Measurements from ENCODE around the gene SPEF2. TPM values are rescaled to one million over a fixed set of nuclear protein-coding genes. Genes with fewer than 3 reads are reported as not detected.

SPEF2 gene
- total RNA-seq, 2 experiments from 2014 or later, result 6.7 to 8.3 TPM

- CTCF ChIA-PET, result interaction anchor here (1.1 to 2.1 kb wide), 4 partner anchors 18 to 80 kb away, joined by 3 to 6 read pairs (median 4); no protein-coding TSS in a partner anchor
- POLR2A ChIA-PET, result interaction anchor here (0.7 to 1.7 kb wide), 5 partner anchors 18 to 80 kb away, joined by 3 to 7 read pairs (median 3); no protein-coding TSS in a partner anchor
Measured at GRCh38 chr5:35856765-35857351, 239.2 kb downstream of the SPEF2 start, which contains the start of gene IL7R. Gene IL7R, plus strand, starts transcription at chr5:35856891. Its CDS starts 87 bp downstream, at chr5:35856978.

- POLR2A ChIA-PET, result interaction anchor here (0.7 kb wide), 1 partner anchor 73 kb away, joined by 3 read pairs; no protein-coding TSS in a partner anchor
Measured at GRCh38 chr5:35857606-35858205, 240.0 kb downstream of the SPEF2 start.

GRCh38 chr5:35859101-35859661 is 241.5 kb downstream of the SPEF2 start:
- ChIA-PET CTCF (interaction anchor here (1.0 to 1.8 kb wide), 3 partner anchors 38 to 74 kb away, joined by 4 to 10 read pairs (median 6); no protein-coding TSS in a partner anchor), POLR2A (interaction anchor here (0.8 to 1.3 kb wide), 5 partner anchors 22 to 75 kb away, joined by 3 to 6 read pairs (median 3); no protein-coding TSS in a partner anchor)

More at GRCh38 chr5:35857606-35858205, 240.0 kb downstream of the SPEF2 start:
- CTCF ChIA-PET, result interaction anchor here (0.9 to 2.1 kb wide), 4 partner anchors 19 to 81 kb away, joined by 3 to 6 read pairs (median 4); no protein-coding TSS in a partner anchor

- ChIA-PET CTCF (no interaction called here), POLR2A (interaction anchor here (0.7 to 1.2 kb wide), 3 partner anchors 9 to 64 kb away, joined by 4 read pairs; no protein-coding TSS in a partner anchor)
Measured at GRCh38 chr5:35860686-35861085, 243.0 kb downstream of the SPEF2 start.

- ChIA-PET POLR2A (interaction anchor here (0.7 kb wide), 1 partner anchor 19 kb away, joined by 3 read pairs; no protein-coding TSS in a partner anchor), CTCF (interaction anchor here (1.1 to 1.4 kb wide), 2 partner anchors 65 to 76 kb away, joined by 3 to 5 read pairs; no protein-coding TSS in a partner anchor)
Measured at GRCh38 chr5:35861718-35862117, 244.1 kb downstream of the SPEF2 start.

GRCh38 chr5:35862126-35862525 is 244.5 kb downstream of the SPEF2 start:
- POLR2A ChIA-PET, result interaction anchor here (0.7 kb wide), 1 partner anchor 18 kb away, joined by 3 read pairs; no protein-coding TSS in a partner anchor
- CTCF ChIA-PET, result interaction anchor here (1.1 to 2.2 kb wide), 3 partner anchors 10 to 77 kb away, joined by 3 to 5 read pairs (median 5); no protein-coding TSS in a partner anchor

GRCh38 chr5:35863159-35863558 is 245.5 kb downstream of the SPEF2 start:
- ChIA-PET CTCF (interaction anchor here (1.2 to 2.2 kb wide), 3 partner anchors 11 to 213 kb away, joined by 3 to 5 read pairs (median 3); no protein-coding TSS in a partner anchor), POLR2A (interaction anchor here (0.7 kb wide), 1 partner anchor 42 kb away, joined by 3 read pairs; no protein-coding TSS in a partner anchor)

Other genes with a start within 250 kb of the SPEF2 start
- gene IL7R, start 239.0 kb downstream of the SPEF2 start, total RNA-seq, result 10 to 100 TPM; 81.4 to 82.5 TPM

Measured in activated CD8-positive, alpha-beta memory T cell treated with anti-CD3 and anti-CD28 coated beads for 36 hours (primary cell).